B cell (primary cell): Measurements from ENCODE around the gene RESF1. TPM values are rescaled to one million over a fixed set of nuclear protein-coding genes. Genes with fewer than 3 reads are reported as not detected.
A peak's percentile ranks its signal among the peaks of the same experiment; 100 is the strongest.

Source experiments
- ATAC-seq: fragments of 200-7000 bp; cut with Tn5 transposase; one replicate; pipeline ENCODE4 v1.10.0; 2021; ENCODE audit warnings: low read depth, mild to moderate bottlenecking, moderate number of reproducible peaks, moderate library complexity
- CTCF ChIA-PET: fragments of 350-600 bp; sonication (Branson Sonifier 250); formaldehyde crosslinking; loops from one replicate; lab custom pipeline; 2021; ENCODE audit warnings: antibody characterized with exemption, inconsistent platforms; lab: Charles Lee
- POLR2A ChIA-PET: fragments of 350-600 bp; sonication (Branson Sonifier 250); formaldehyde crosslinking; loops from one replicate; lab custom pipeline; 2021; ENCODE audit warnings: antibody characterized with exemption; lab: Charles Lee
- DNase-seq: peaks from one replicate; pipeline ENCODE4 v3.0.0; 2013
- H2AFZ ChIP-seq: 2 replicates; pipeline ENCODE4 v1.6.1; 2012; ENCODE audit warnings: mild to moderate bottlenecking, low read depth, low read length; ENCODE audit not compliant: insufficient read depth, poor library complexity, severe bottlenecking
- H3K27ac ChIP-seq, 2 donors: 1 replicate in 1 of 2; 2 replicates in 1 of 2; pipeline ENCODE4 v1.5.1; 2012 to 2013; ENCODE audit warnings: low read length in 2 of 2, mild to moderate bottlenecking in 2 of 2, moderate library complexity in 1 of 2
- H3K27me3 ChIP-seq, 4 experiments: fragments of 200-600 bp in 1 of 4; sonication (generic) in 1 of 4; replicated peaks in 1 of 4; 1 replicate in 2 of 4; 2 replicates in 2 of 4; pipeline versions ENCODE4 v1.6.1 to v1.7.0; 2013 to 2016; ENCODE audit warnings: low read length in 3 of 4, mild to moderate bottlenecking in 2 of 4, mixed read lengths in 1 of 4, moderate library complexity in 1 of 4; ENCODE audit not compliant: insufficient read depth in 4 of 4, control insufficient read depth in 3 of 4; ENCODE audit errors: control extremely low read depth in 1 of 4
- H3K36me3 ChIP-seq, 2 experiments: replicated peaks in 1 of 2; 1 replicate in 1 of 2; 2 replicates in 1 of 2; pipeline versions ENCODE4 v1.6.1 to v1.7.1; 2013; ENCODE audit warnings: low read length in 1 of 2; ENCODE audit not compliant: insufficient read depth in 2 of 2, control insufficient read depth in 1 of 2; ENCODE audit errors: control extremely low read depth in 1 of 2, extremely low read depth in 1 of 2
- H3K4me1 ChIP-seq, 2 donors: fragments of 200-600 bp in 1 of 2; sonication (generic) in 1 of 2; 1 replicate in 1 of 2; 2 replicates in 1 of 2; pipeline versions ENCODE4 v1.5.1 to v1.6.1; 2013 to 2017; ENCODE audit warnings: low read length in 2 of 2; ENCODE audit not compliant: control insufficient read depth in 2 of 2, insufficient read depth in 2 of 2
- H3K4me2 ChIP-seq: replicated peaks from 2 replicates; pipeline ENCODE3; 2012; ENCODE audit warnings: mild to moderate bottlenecking, low read depth, low read length; ENCODE audit not compliant: poor library complexity, severe bottlenecking
- H3K4me3 ChIP-seq, 5 experiments: fragments of 200-600 bp in 1 of 5; sonication (generic) in 1 of 5; 1 replicate in 3 of 5; 2 replicates in 2 of 5; pipeline versions ENCODE4 v1.5.1 to v1.7.0; 2011 to 2016; ENCODE audit warnings: low read length in 4 of 5, mild to moderate bottlenecking in 4 of 5, low read depth in 2 of 5, control low read depth in 1 of 5, moderate library complexity in 1 of 5; ENCODE audit not compliant: insufficient read depth in 1 of 5; ENCODE audit errors: control extremely low read depth in 1 of 5, extremely low read depth in 1 of 5
- H3K79me2 ChIP-seq: fragments of 200-600 bp; sonication (generic); one replicate; pipeline ENCODE4 v1.6.0; 2016; ENCODE audit warnings: low read length; ENCODE audit not compliant: control insufficient read depth, insufficient read depth
- H3K9ac ChIP-seq: fragments of 200-600 bp; sonication (generic); 2 replicates; pipeline ENCODE4 v1.6.1; 2017; ENCODE audit warnings: mild to moderate bottlenecking, low read length, moderate library complexity
- H3K9me3 ChIP-seq, 3 donors: one replicate each; pipeline versions ENCODE4 v1.6.1 to v1.7.1; 2013; ENCODE audit warnings: low read length in 2 of 3; ENCODE audit not compliant: control insufficient read depth in 2 of 3, insufficient read depth in 1 of 3; ENCODE audit errors: control extremely low read depth in 1 of 3
- H4K20me1 ChIP-seq: 2 replicates; pipeline ENCODE4 v1.6.0; 2012; ENCODE audit warnings: mild to moderate bottlenecking, low read length; ENCODE audit not compliant: insufficient read depth, control insufficient read depth, poor library complexity, severe bottlenecking
- H3K27ac Mint-ChIP-seq: one replicate; pipeline ENCODE4 v1.8.0; 2021; ENCODE audit warnings: mixed read lengths
- H3K27me3 Mint-ChIP-seq: one replicate; pipeline ENCODE4 v1.8.0; 2021; ENCODE audit warnings: mixed read lengths
- H3K4me1 Mint-ChIP-seq: one replicate; pipeline ENCODE4 v1.8.0; 2021; ENCODE audit warnings: mixed read lengths
- H3K4me3 Mint-ChIP-seq: one replicate; pipeline ENCODE4 v1.8.0; 2021; ENCODE audit warnings: mixed read lengths
- H3K9me3 Mint-ChIP-seq: one replicate; pipeline ENCODE4 v1.8.0; 2022; ENCODE audit warnings: mixed read lengths; ENCODE audit not compliant: insufficient read depth
- CTCF ChIP-seq: fragments of 200-600 bp; IDR thresholded peaks from one replicate; pipeline ENCODE4 v1.8.0; 2022; ENCODE audit warnings: antibody characterized with exemption, mild to moderate bottlenecking
- EZH2 ChIP-seq: IDR thresholded peaks from 2 replicates; pipeline ENCODE4 v1.6.1; 2012; ENCODE audit warnings: borderline replicate concordance, low read depth, mild to moderate bottlenecking, moderate library complexity, low read length; ENCODE audit not compliant: insufficient read depth, poor library complexity, severe bottlenecking
- WGBS: methylation state at CpG from one replicate; pipeline ENCODE4 v1.1.5; 2013; ENCODE audit warnings: missing lambda C conversion rate; ENCODE audit not compliant: insufficient coverage; 5-methylcytosine and 5-hydroxymethylcytosine counted together
- intact Hi-C: fragments of 100-400 bp; cut with micrococcal nuclease; formaldehyde crosslinking; loops from one replicate; pipeline ENCODE4 v1.10.0; 2022
- polyA plus RNA-seq: library from polyadenylated mRNA; depleted of rRNA; stranded (reverse); fragments of >200 nt; gene quantifications from 2 replicates; pipeline ENCODE4 v1.2.3, GENCODE V29; 2012
- total RNA-seq, 2 donors: library from RNA; stranded (reverse); fragments of 120-200 nt in 1 of 2; gene quantifications; 1 replicate in 1 of 2; 2 replicates in 1 of 2; pipeline versions ENCODE4 v1.2.3 to v1.2.4, GENCODE V29; 2013 to 2022

RESF1 gene
- total and polyA plus RNA-seq, 2 donors (not counting 1 experiment from before 2014, with no cell fraction given) = 47.3 to 352 TPM

- Mint-ChIP-seq H3K27me3 (no peaks in the 10 kb centered on the region), H3K4me3 (no peak overlapping the region), H3K4me1 (peaks cover 50% of the 10 kb centered on the region), H3K9me3 (peaks cover 23% of the 10 kb centered on the region), H3K27ac (peak overlapping the region; percentile 44)
- H3K4me1 ChIP-seq = peaks cover 7 to 9% of the 10 kb centered on the region in 2 donors
- no peak overlapping the region for H3K4me2 ChIP-seq
- TF ChIP-seq CTCF = no peak
- 94% methylated on average over 5 of the region's 13 CpGs for WGBS
- CTCF ChIA-PET = interaction anchor here (0.6 to 0.7 kb wide), 2 partner anchors 48 to 253 kb away, joined by 3 read pairs; no protein-coding TSS in a partner anchor
- H3K27me3 ChIP-seq = no peaks in the 10 kb centered on the region
- peaks cover 38% of the 10 kb centered on the region for H3K79me2 ChIP-seq
- H3K4me3 ChIP-seq = no peak overlapping the region
- no peak for ATAC-seq
- peaks cover 13 to 52% of the 10 kb centered on the region in 2 experiments for H3K36me3 ChIP-seq
- H2AFZ ChIP-seq = no peak overlapping the region
- DNase-seq = no peak
- H4K20me1 ChIP-seq = no peaks in the 10 kb centered on the region
- H3K9ac ChIP-seq = no peak overlapping the region
- peaks cover 8 to 46% (median 35%) of the 10 kb centered on the region in 3 donors for H3K9me3 ChIP-seq
- peak overlapping the region in 1 of 2 donors; percentile 57 for H3K27ac ChIP-seq
- POLR2A ChIA-PET = no interaction called here
- intact Hi-C loops = no loop called here
Measured at GRCh38 chr12:31984806-31985591, 25.8 kb downstream of the RESF1 start.

GRCh38 chr12:31985832-31986231 lies 26.6 kb downstream of the RESF1 start:
- no peaks in the 10 kb centered on the region for H4K20me1 ChIP-seq
- H3K27me3 ChIP-seq = no peaks in the 10 kb centered on the region
- H3K9ac ChIP-seq = no peak overlapping the region
- no peak for TF ChIP-seq EZH2
- no peak for TF ChIP-seq CTCF
- no peak overlapping the region for H3K4me3 ChIP-seq
- CTCF ChIA-PET = interaction anchor here (0.7 to 1.5 kb wide), 3 partner anchors 9 to 333 kb away, joined by 3 to 5 read pairs (median 3); no protein-coding TSS in a partner anchor
- Mint-ChIP-seq H3K9me3 (peaks cover 24% of the 10 kb centered on the region), H3K27ac (peak overlapping the region; percentile 44), H3K4me3 (no peak overlapping the region), H3K4me1 (peaks cover 54% of the 10 kb centered on the region), H3K27me3 (no peaks in the 10 kb centered on the region)
- peaks cover 33% of the 10 kb centered on the region for H3K79me2 ChIP-seq
- peaks cover 12 to 49% of the 10 kb centered on the region in 2 experiments for H3K36me3 ChIP-seq
- H3K4me1 ChIP-seq = peaks cover 7 to 9% of the 10 kb centered on the region in 2 donors
- POLR2A ChIA-PET = interaction anchor here (0.6 kb wide), 1 partner anchor 72 kb away, joined by 5 read pairs; no protein-coding TSS in a partner anchor
- H2AFZ ChIP-seq = no peak overlapping the region
- peak overlapping the region in 1 of 2 donors; percentile 57 for H3K27ac ChIP-seq
- no peak overlapping the region for H3K4me2 ChIP-seq
- intact Hi-C loops = no loop called here
- H3K9me3 ChIP-seq = peaks cover 7 to 42% (median 31%) of the 10 kb centered on the region in 3 donors
- ATAC-seq (no peak), DNase-seq (no peak)
- WGBS = 100% methylated on average over 1 of the region's 4 CpGs
